ENCODE measurements around the gene PHF14. TPM values are rescaled to one million over a fixed set of nuclear protein-coding genes. Genes with fewer than 3 reads are reported as not detected.

Gene PHF14
- total and polyA plus RNA-seq, 2 experiments from 2014 or later = 72.0 to 87.9 TPM

DNA sequence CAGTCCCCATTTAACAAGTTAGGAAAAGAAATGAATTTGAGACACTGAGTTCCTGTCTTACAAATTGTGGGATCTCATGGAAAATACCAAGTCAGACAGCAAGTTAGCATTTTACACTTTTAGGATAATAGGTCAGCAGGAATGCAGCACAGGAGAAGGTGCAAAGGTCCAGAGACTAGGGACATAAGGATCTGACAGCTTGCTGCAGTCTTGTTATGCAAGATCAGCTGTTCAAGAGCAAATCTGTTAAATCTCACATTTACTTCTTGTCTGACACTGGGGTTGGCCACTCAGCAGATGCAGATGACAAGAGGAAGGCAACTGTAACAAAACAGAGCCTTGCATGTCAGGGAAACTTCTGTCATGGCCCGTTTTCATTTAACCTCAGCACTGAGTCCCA is 239.6 kb downstream of the PHF14 start (continued):
- TF ChIP-seq, protein P1, sequence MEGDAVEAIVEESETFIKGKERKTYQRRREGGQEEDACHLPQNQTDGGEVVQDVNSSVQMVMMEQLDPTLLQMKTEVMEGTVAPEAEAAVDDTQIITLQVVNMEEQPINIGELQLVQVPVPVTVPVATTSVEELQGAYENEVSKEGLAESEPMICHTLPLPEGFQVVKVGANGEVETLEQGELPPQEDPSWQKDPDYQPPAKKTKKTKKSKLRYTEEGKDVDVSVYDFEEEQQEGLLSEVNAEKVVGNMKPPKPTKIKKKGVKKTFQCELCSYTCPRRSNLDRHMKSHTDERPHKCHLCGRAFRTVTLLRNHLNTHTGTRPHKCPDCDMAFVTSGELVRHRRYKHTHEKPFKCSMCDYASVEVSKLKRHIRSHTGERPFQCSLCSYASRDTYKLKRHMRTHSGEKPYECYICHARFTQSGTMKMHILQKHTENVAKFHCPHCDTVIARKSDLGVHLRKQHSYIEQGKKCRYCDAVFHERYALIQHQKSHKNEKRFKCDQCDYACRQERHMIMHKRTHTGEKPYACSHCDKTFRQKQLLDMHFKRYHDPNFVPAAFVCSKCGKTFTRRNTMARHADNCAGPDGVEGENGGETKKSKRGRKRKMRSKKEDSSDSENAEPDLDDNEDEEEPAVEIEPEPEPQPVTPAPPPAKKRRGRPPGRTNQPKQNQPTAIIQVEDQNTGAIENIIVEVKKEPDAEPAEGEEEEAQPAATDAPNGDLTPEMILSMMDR (conservative IDR thresholded peaks at IDR 0.05; ENCODE audit: low read depth in 2 of 2) = no peak
- TF ChIP-seq STAT1 (IDR thresholded peaks at IDR 0.05; ENCODE audit: unreplicated experiment) (no peak), NANOG (IDR thresholded peaks at IDR 0.05; ENCODE audit: borderline replicate concordance) (no peak), EZH2phosphoT487 (IDR thresholded peaks at IDR 0.05; ENCODE audit: unreplicated experiment) (no peak), CREB1 (CRISPR knock-in tag; IDR thresholded peaks at IDR 0.05; ENCODE audit: low read depth) (no peak), JUNB (IDR thresholded peaks at IDR 0.05; ENCODE audit: unreplicated experiment) (no peak), ZNF331 (CRISPR knock-in tag; IDR thresholded peaks at IDR 0.05; ENCODE audit: low read depth) (no peak), ZNF114 (CRISPR knock-in tag; IDR thresholded peaks at IDR 0.05) (no peak)
- TF ChIP-seq, protein P2, sequence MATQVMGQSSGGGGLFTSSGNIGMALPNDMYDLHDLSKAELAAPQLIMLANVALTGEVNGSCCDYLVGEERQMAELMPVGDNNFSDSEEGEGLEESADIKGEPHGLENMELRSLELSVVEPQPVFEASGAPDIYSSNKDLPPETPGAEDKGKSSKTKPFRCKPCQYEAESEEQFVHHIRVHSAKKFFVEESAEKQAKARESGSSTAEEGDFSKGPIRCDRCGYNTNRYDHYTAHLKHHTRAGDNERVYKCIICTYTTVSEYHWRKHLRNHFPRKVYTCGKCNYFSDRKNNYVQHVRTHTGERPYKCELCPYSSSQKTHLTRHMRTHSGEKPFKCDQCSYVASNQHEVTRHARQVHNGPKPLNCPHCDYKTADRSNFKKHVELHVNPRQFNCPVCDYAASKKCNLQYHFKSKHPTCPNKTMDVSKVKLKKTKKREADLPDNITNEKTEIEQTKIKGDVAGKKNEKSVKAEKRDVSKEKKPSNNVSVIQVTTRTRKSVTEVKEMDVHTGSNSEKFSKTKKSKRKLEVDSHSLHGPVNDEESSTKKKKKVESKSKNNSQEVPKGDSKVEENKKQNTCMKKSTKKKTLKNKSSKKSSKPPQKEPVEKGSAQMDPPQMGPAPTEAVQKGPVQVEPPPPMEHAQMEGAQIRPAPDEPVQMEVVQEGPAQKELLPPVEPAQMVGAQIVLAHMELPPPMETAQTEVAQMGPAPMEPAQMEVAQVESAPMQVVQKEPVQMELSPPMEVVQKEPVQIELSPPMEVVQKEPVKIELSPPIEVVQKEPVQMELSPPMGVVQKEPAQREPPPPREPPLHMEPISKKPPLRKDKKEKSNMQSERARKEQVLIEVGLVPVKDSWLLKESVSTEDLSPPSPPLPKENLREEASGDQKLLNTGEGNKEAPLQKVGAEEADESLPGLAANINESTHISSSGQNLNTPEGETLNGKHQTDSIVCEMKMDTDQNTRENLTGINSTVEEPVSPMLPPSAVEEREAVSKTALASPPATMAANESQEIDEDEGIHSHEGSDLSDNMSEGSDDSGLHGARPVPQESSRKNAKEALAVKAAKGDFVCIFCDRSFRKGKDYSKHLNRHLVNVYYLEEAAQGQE (IDR thresholded peaks at IDR 0.05; ENCODE audit: unreplicated experiment) = no peak

DNA sequence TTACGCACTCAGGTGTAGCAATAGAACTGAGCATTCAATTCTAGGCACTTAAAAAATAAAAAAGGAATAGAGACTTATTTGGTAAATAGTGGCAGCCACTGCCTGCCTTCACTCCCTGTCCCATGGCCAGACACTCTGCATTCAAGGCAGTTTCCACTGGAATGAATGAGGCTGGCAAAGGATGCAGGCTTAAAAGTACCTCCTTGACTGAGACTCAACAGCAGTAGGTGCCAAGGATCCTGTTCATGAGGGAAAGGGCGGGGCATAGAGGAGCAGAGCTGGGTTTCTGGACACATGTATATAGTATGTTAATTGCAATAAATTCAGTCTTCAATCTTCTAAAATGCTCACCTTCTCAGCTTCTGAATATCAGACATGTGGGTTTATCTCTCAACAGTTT is 242.6 kb downstream of the PHF14 start:
- Histone ChIP-seq H3K79me2 (replicated peaks; ENCODE audit: insufficient read depth) (no peaks in the 10 kb centered on the region), H3K4me3 (no peak overlapping the region), H3K4me1 (ENCODE audit: insufficient read depth) (no peaks in the 10 kb centered on the region), H2AFZ (no peak overlapping the region), H3K27ac (ENCODE audit: low read depth) (no peak overlapping the region), H4K20me1 (replicated peaks; ENCODE audit: insufficient read depth) (no peaks in the 10 kb centered on the region), H3K36me3 (ENCODE audit: insufficient read depth) (no peaks in the 10 kb centered on the region), H3F3A (replicated peaks; ENCODE audit: low read depth) (no peaks in the 10 kb centered on the region), H3K9me2 (ENCODE audit: insufficient read depth) (no peaks in the 10 kb centered on the region), H3K4me2 (no peak overlapping the region), H3K27me3 (ENCODE audit: insufficient read depth) (no peaks in the 10 kb centered on the region)
- Mint-ChIP-seq H3K4me3 (no peak overlapping the region), H3K36me3 (ENCODE audit: low read depth) (no peaks in the 10 kb centered on the region), H3K9me3 (no peaks in the 10 kb centered on the region; the same call in 2 of the 3 replicates), H3K27me3 (ENCODE audit: insufficient read depth, low read depth, poor library complexity) (peaks cover 1% of the 10 kb centered on the region), H3K4me1 (no peaks in the 10 kb centered on the region), H3K27ac (no peak overlapping the region)
- DNase-seq (ENCODE audit: low spot score) (no peak), ATAC-seq (no peak)
- TF ChIP-seq STAT1 (IDR thresholded peaks at IDR 0.05; ENCODE audit: unreplicated experiment) (no peak), ZNF331 (CRISPR knock-in tag; IDR thresholded peaks at IDR 0.05; ENCODE audit: low read depth) (no peak), ZNF114 (CRISPR knock-in tag; IDR thresholded peaks at IDR 0.05) (no peak), POLR2AphosphoS5 (IDR thresholded peaks at IDR 0.05; ENCODE audit: low read depth) (no peak), CREB1 (CRISPR knock-in tag; IDR thresholded peaks at IDR 0.05; ENCODE audit: low read depth) (no peak), EZH2 (IDR thresholded peaks at IDR 0.05; ENCODE audit: low read depth, unreplicated experiment) (no peak), JUNB (IDR thresholded peaks at IDR 0.05; ENCODE audit: unreplicated experiment) (no peak)
- TF ChIP-seq, protein P2 (IDR thresholded peaks at IDR 0.05; ENCODE audit: unreplicated experiment) = no peak
- TF ChIP-seq, protein P1 (conservative IDR thresholded peaks at IDR 0.05; ENCODE audit: low read depth in 2 of 2) = no peak
- TF ChIP-seq, protein P3, sequence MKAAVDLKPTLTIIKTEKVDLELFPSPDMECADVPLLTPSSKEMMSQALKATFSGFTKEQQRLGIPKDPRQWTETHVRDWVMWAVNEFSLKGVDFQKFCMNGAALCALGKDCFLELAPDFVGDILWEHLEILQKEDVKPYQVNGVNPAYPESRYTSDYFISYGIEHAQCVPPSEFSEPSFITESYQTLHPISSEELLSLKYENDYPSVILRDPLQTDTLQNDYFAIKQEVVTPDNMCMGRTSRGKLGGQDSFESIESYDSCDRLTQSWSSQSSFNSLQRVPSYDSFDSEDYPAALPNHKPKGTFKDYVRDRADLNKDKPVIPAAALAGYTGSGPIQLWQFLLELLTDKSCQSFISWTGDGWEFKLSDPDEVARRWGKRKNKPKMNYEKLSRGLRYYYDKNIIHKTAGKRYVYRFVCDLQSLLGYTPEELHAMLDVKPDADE (IDR thresholded peaks at IDR 0.05) = no peak
